Smooth muscle cell (in vitro differentiated cells): Measurements from ENCODE around the gene ZDHHC22. TPM values are rescaled to one million over a fixed set of nuclear protein-coding genes. Genes with fewer than 3 reads are reported as not detected.
A peak's percentile ranks its signal among the peaks of the same experiment; 100 is the strongest.

Experiments used
- DNase-seq: peaks from one replicate; lab custom pipeline; 2025; ENCODE audit not compliant: unreplicated experiment; lab: John Stamatoyannopoulos, UW
- H2AFZ ChIP-seq: fragments of 200-600 bp; sonication (generic); 2 replicates; pipeline ENCODE4 v1.6.0; 2016; ENCODE audit warnings: antibody characterized with exemption, low read depth, mild to moderate bottlenecking
- H3F3A ChIP-seq: fragments of 200-600 bp; sonication (generic); 2 replicates; pipeline ENCODE4 v1.6.0; 2017; ENCODE audit warnings: antibody characterized with exemption, low read depth
- H3K27ac ChIP-seq: fragments of 200-600 bp; sonication (generic); 2 replicates; pipeline ENCODE4 v1.5.1; 2016; ENCODE audit warnings: low read depth, mild to moderate bottlenecking
- H3K27me3 ChIP-seq: fragments of 200-600 bp; sonication (generic); 2 replicates; pipeline ENCODE4 v1.6.1; 2016; ENCODE audit warnings: low read depth, mild to moderate bottlenecking
- H3K36me3 ChIP-seq: fragments of 200-600 bp; sonication (generic); 2 replicates; pipeline ENCODE4 v1.5.1; 2016; ENCODE audit warnings: low read depth
- H3K4me1 ChIP-seq: fragments of 200-600 bp; sonication (generic); 2 replicates; pipeline ENCODE4 v1.5.1; 2016; ENCODE audit warnings: low read depth
- H3K4me2 ChIP-seq: fragments of 200-600 bp; sonication (generic); 2 replicates; pipeline ENCODE4 v1.6.0; 2016; ENCODE audit warnings: mild to moderate bottlenecking
- H3K4me3 ChIP-seq: fragments of 200-600 bp; sonication (generic); 2 replicates; pipeline ENCODE4 v1.5.1; 2016; ENCODE audit warnings: mild to moderate bottlenecking
- H3K79me2 ChIP-seq: fragments of 200-600 bp; sonication (generic); 2 replicates; pipeline ENCODE4 v1.6.0; 2016; ENCODE audit warnings: low read depth, mild to moderate bottlenecking
- H3K9ac ChIP-seq: fragments of 200-600 bp; sonication (generic); 2 replicates; pipeline ENCODE4 v1.6.0; 2016; ENCODE audit warnings: low read depth
- H3K9me3 ChIP-seq: fragments of 200-600 bp; sonication (generic); replicated peaks from 2 replicates; pipeline ENCODE4 v1.5.1; 2016; ENCODE audit warnings: low read depth
- H4K20me1 ChIP-seq: fragments of 200-600 bp; sonication (generic); 2 replicates; pipeline ENCODE4 v1.6.0; 2016; ENCODE audit warnings: low read depth
- CTCF ChIP-seq: fragments of 200-600 bp; sonication (generic); IDR thresholded peaks from 2 replicates; pipeline ENCODE4 v1.5.1; 2017; ENCODE audit warnings: borderline replicate concordance, mild to moderate bottlenecking, antibody characterized with exemption; ENCODE audit not compliant: insufficient read depth, poor library complexity, severe bottlenecking
- WGBS: methylation state at CpG from one replicate; pipeline ENCODE4 v1.1.7; 2016; ENCODE audit warnings: low lambda C conversion rate; 5-methylcytosine and 5-hydroxymethylcytosine counted together
- polyA plus RNA-seq: library from polyadenylated mRNA; unstranded; fragments of >200 nt; fragmentation: Nextera tagmentation; extraction: Ambion mirVana; gene quantifications from 2 replicates; pipeline ENCODE4 v1.2.1, GENCODE V29; 2016
- total RNA-seq: library from RNA; depleted of rRNA; stranded (reverse); fragments of >200 nt; gene quantifications from 2 replicates; pipeline ENCODE4 v1.2.3, GENCODE V29; 2014

The ZDHHC22 gene
- total and polyA plus RNA-seq, 2 experiments from 2014 or later = not detected

- Histone ChIP-seq H3K27ac (no peak overlapping the region), H3K79me2 (no peaks in the 10 kb centered on the region), H3K4me2 (no peak overlapping the region), H2AFZ (peak overlapping the region; percentile 43), H3K9ac (no peak overlapping the region), H3K27me3 (no peaks in the 10 kb centered on the region), H4K20me1 (no peaks in the 10 kb centered on the region), H3K4me1 (peaks cover 12% of the 10 kb centered on the region), H3K4me3 (no peak overlapping the region), H3F3A (no peaks in the 10 kb centered on the region), H3K36me3 (no peaks in the 10 kb centered on the region), H3K9me3 (no peaks in the 10 kb centered on the region)
- WGBS = 28% methylated on average over 16 of the region's 18 CpGs
- no peak for TF ChIP-seq CTCF
- DNase-seq = peak; percentile 23
Measured at GRCh38 chr14:77158175-77158881, 16.7 kb upstream of the ZDHHC22 start.

- no peaks in the 10 kb centered on the region for H3K36me3 ChIP-seq
- no peaks in the 10 kb centered on the region for H3K79me2 ChIP-seq
- no peak overlapping the region for H3K4me3 ChIP-seq
- H3F3A ChIP-seq = no peaks in the 10 kb centered on the region
- WGBS = 78% methylated on average over 10 of the region's 11 CpGs
- peaks cover 12% of the 10 kb centered on the region for H3K4me1 ChIP-seq
- no peaks in the 10 kb centered on the region for H3K9me3 ChIP-seq
- no peak overlapping the region for H3K9ac ChIP-seq
- peak overlapping the region; percentile 43 for H2AFZ ChIP-seq
- no peak overlapping the region for H3K27ac ChIP-seq
- no peak for DNase-seq
- no peaks in the 10 kb centered on the region for H4K20me1 ChIP-seq
- H3K27me3 ChIP-seq = no peaks in the 10 kb centered on the region
- TF ChIP-seq CTCF = no peak
- H3K4me2 ChIP-seq = no peak overlapping the region
Measured at GRCh38 chr14:77157740-77158139, 16.1 kb upstream of the ZDHHC22 start.

GRCh38 chr14:77155083-77155482, 13.5 kb upstream of the ZDHHC22 start:
- Histone ChIP-seq H3K4me3 (no peak overlapping the region), H3K79me2 (no peaks in the 10 kb centered on the region), H4K20me1 (no peaks in the 10 kb centered on the region), H3K9me3 (no peaks in the 10 kb centered on the region), H3F3A (no peaks in the 10 kb centered on the region), H3K27ac (no peak overlapping the region), H3K4me1 (peaks cover 12% of the 10 kb centered on the region), H3K4me2 (no peak overlapping the region), H3K36me3 (no peaks in the 10 kb centered on the region), H3K27me3 (no peaks in the 10 kb centered on the region), H3K9ac (no peak overlapping the region), H2AFZ (no peak overlapping the region)
- 58% methylated on average over 2 of the region's 2 CpGs for WGBS
- DNase-seq = no peak
- no peak for TF ChIP-seq CTCF

- WGBS = 86% methylated on average over 7 of the region's 7 CpGs
- Histone ChIP-seq H4K20me1 (no peaks in the 10 kb centered on the region), H3K4me1 (peaks cover 12% of the 10 kb centered on the region), H3K9ac (no peak overlapping the region), H3K9me3 (no peaks in the 10 kb centered on the region), H3K79me2 (no peaks in the 10 kb centered on the region), H3F3A (no peaks in the 10 kb centered on the region), H3K27ac (no peak overlapping the region), H3K4me2 (no peak overlapping the region), H3K27me3 (peaks cover 3% of the 10 kb centered on the region), H2AFZ (no peak overlapping the region), H3K36me3 (no peaks in the 10 kb centered on the region), H3K4me3 (no peak overlapping the region)
- no peak for TF ChIP-seq CTCF
- DNase-seq = no peak
Measured at GRCh38 chr14:77154421-77154820, 12.8 kb upstream of the ZDHHC22 start.
